ENCODE measurements around the gene DNAH9. TPM values are rescaled to one million over a fixed set of nuclear protein-coding genes. Genes with fewer than 3 reads are reported as not detected.
"Not testable (repeated sequence)": the region's sequence is repeated elsewhere in the genome, so short reads cannot be mapped to it uniquely, and the experiment has no call there.

Gene DNAH9
- total RNA-seq, 1 donor, result not detected

GRCh38 chr17:11932337-11932898, 334.1 kb downstream of the DNAH9 start:
- TF ChIP-seq, protein P1, sequence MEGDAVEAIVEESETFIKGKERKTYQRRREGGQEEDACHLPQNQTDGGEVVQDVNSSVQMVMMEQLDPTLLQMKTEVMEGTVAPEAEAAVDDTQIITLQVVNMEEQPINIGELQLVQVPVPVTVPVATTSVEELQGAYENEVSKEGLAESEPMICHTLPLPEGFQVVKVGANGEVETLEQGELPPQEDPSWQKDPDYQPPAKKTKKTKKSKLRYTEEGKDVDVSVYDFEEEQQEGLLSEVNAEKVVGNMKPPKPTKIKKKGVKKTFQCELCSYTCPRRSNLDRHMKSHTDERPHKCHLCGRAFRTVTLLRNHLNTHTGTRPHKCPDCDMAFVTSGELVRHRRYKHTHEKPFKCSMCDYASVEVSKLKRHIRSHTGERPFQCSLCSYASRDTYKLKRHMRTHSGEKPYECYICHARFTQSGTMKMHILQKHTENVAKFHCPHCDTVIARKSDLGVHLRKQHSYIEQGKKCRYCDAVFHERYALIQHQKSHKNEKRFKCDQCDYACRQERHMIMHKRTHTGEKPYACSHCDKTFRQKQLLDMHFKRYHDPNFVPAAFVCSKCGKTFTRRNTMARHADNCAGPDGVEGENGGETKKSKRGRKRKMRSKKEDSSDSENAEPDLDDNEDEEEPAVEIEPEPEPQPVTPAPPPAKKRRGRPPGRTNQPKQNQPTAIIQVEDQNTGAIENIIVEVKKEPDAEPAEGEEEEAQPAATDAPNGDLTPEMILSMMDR (IDR thresholded peaks at IDR 0.05; ENCODE audit: insufficient read depth, low read depth, low read length), result no peak
- DNase-seq (ENCODE audit: low read depth), result no peak
- H3K4me3 ChIP-seq (ENCODE audit: low read depth, low read length), result no peak overlapping the region

- TF ChIP-seq, protein P1 (IDR thresholded peaks at IDR 0.05; ENCODE audit: insufficient read depth, low read depth, low read length), result peak; percentile 74
- DNase-seq (ENCODE audit: low read depth), result peak; percentile 42
- no peak overlapping the region for H3K4me3 ChIP-seq (ENCODE audit: low read depth, low read length)
Observed at GRCh38 chr17:11935734-11936406, 337.6 kb downstream of the DNAH9 start.

- H3K4me3 ChIP-seq (ENCODE audit: low read depth, low read length), result no peak overlapping the region
- TF ChIP-seq, protein P1 (IDR thresholded peaks at IDR 0.05; ENCODE audit: insufficient read depth, low read depth, low read length), result no peak
- no peak for DNase-seq (ENCODE audit: low read depth)
Observed at GRCh38 chr17:11940904-11941303, 342.6 kb downstream of the DNAH9 start.

GRCh38 chr17:11943086-11943485, 344.8 kb downstream of the DNAH9 start:
- DNase-seq (ENCODE audit: low read depth); H3K4me3 ChIP-seq (ENCODE audit: low read depth, low read length): not testable (repeated sequence)

DNA sequence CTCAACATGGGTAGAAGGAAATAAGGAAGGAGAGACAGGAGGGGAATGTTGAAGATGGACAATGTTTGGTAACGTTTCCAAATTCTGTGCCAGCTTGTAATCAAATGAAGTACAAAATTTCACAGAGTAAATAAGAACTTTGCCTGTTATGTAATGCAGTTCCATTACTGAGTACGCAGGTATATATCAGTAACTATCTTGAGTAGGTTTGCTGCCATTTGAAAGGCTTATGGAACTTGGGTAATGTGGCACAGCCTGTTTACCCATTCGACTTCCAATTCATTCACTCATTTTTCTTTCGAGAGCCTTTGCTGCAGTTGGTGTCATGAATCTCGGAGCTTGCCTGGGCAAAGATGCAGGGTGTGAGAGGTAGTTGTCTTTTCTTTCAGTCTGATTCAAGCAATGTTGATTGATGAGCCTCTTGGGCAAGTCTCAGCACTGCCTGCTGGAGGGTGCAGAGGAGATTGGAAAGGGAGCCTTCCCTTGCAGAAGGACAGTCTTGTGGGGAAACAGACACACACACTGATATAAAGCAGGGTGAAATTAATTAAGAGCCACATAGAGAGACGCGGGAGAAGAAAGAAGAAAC, 345.6 kb downstream of the DNAH9 start:
- TF ChIP-seq, protein P1 (IDR thresholded peaks at IDR 0.05; ENCODE audit: insufficient read depth, low read depth, low read length), result no peak
- no peak overlapping the region for H3K4me3 ChIP-seq (ENCODE audit: low read depth, low read length)
- DNase-seq (ENCODE audit: low read depth), result no peak

DNA sequence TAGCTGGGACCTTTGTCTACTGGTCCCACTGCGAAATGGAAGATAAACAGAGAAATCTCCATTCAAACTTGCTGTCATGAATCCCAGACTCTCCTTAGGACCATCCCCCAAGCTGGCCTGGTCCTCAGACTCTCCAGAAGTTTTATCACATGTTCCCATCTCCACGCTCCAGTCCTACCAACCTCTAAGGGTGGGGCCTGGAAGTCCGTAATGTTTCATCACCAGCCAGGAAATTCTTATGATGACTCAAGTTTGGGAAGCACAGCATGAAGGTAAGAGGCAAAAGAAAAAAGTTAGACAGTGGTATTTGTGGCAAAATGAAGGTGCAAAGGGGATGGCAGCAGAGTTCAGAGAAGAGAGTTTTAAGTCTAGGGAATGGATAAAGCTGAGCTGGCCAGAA, 346.3 kb downstream of the DNAH9 start:
- TF ChIP-seq, protein P1 (IDR thresholded peaks at IDR 0.05; ENCODE audit: insufficient read depth, low read depth, low read length), result no peak
- H3K4me3 ChIP-seq (ENCODE audit: low read depth, low read length), result no peak overlapping the region
- peak; percentile 3 for DNase-seq (ENCODE audit: low read depth)

DNA sequence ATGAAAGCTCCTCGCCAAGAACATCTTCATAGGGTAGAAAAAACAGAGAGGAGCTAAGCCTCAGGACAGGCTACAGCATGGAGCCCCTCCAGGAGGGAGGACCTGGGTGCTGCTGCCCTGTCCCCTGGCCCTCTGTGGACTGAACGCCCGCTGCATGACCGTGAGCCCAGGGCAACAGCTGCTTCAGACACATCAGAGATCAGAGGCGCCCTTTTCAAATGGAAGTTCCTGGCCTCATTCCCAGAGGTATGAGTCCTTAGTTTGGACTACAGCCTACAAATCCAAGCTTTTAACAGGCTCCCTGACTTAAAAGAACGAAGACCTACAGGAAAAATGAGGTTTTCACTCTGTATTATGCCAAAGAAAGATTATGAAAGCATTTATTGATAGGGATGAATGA, 350.5 kb downstream of the DNAH9 start:
- DNase-seq (ENCODE audit: low read depth), result peak; percentile 44
- no peak overlapping the region for H3K4me3 ChIP-seq (ENCODE audit: low read depth, low read length)
- TF ChIP-seq, protein P1 (IDR thresholded peaks at IDR 0.05; ENCODE audit: insufficient read depth, low read depth, low read length), result no peak

- H3K4me3 ChIP-seq (ENCODE audit: low read depth, low read length); DNase-seq (ENCODE audit: low read depth): not testable (repeated sequence)
Observed at GRCh38 chr17:11949571-11949970, 351.3 kb downstream of the DNAH9 start.

Measured in fibroblast of villous mesenchyme (primary cell).